Vagina (tissue), 2 donors: ENCODE measurements around the gene PLXNA1.

Experiments
- CTCF ChIP-seq, 3 experiments: fragments of 450-650 bp in 2 of 3; fragments of 200-600 bp in 1 of 3; sonication (generic) in 1 of 3; IDR thresholded peaks; one replicate each; pipeline ENCODE4 v1.5.1; 2017 to 2019; ENCODE audit warnings: antibody characterized with exemption in 3 of 3, mild to moderate bottlenecking in 2 of 3, moderate library complexity in 2 of 3
- POLR2AphosphoS5 ChIP-seq, 2 donors: sonication (generic); formaldehyde crosslinking; IDR thresholded peaks; one replicate each; pipeline ENCODE4 v1.9.0; 2017; ENCODE audit warnings: antibody characterized with exemption in 2 of 2, mild to moderate bottlenecking in 2 of 2, low read depth in 1 of 2; ENCODE audit not compliant: insufficient read depth in 1 of 2

- TF ChIP-seq POLR2AphosphoS5 (IDR thresholded peaks at IDR 0.05; ENCODE audit: insufficient read depth in 1 of 2, low read depth in 1 of 2) (no peak), CTCF (IDR thresholded peaks at IDR 0.05) (no peak)
Measured at GRCh38 chr3:127016461-127016860, 33.5 kb downstream of the PLXNA1 start.
